NCI-H446 treated with DMSO at 0.1 percent for 48 hours (cell line): ENCODE results near the gene TFB1M.

Experiments used
- DNase-seq: peaks from one replicate; lab custom pipeline; 2025; lab: John Stamatoyannopoulos, UW

The TFB1M gene

DNA sequence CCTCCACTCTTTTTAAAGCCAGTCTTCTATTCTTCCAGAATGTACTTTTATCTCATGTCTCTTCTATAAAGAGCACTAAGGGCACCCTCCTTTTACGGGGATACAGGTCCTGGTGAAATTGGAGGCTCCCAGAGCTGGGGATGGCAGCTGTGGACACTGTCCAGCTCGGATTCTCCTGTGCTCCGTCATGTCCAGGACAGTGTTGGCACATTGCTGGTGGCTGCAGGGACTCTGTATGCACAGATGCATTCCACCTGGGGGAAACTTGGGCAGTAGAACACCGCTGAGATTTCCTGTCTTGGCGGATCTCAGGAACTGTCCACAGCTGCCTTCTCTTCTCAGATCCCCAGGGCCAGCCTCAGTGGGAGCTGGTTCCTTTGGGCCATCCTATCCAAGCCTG, 107.1 kb downstream of the TFB1M start:
- no peak for DNase-seq
